PFSK-1 (cell line): ENCODE measurements around the gene RARA.
A peak's percentile ranks its signal among the peaks of the same experiment; 100 is the strongest.

Source experiments
- FOXP2 ChIP-seq: optimal IDR thresholded peaks from 2 replicates; pipeline ENCODE3; 2011; ENCODE audit warnings: borderline replicate concordance, control low read depth, inconsistent platforms; ENCODE audit not compliant: insufficient read depth; ENCODE audit errors: extremely low read length, extremely low read depth
- POLR2AphosphoS5 ChIP-seq: IDR thresholded peaks from 2 replicates; pipeline ENCODE4 v1.6.1; 2012; ENCODE audit warnings: low read depth, mild to moderate bottlenecking, control low read depth, low read length, moderate library complexity
- REST ChIP-seq, 2 experiments: IDR thresholded peaks; 2 replicates each; pipeline versions ENCODE4 v1.6.1 to v1.8.0; 2011 to 2012; ENCODE audit warnings: low read depth in 2 of 2, low read length in 2 of 2, control low read depth in 1 of 2, inconsistent platforms in 1 of 2, mild to moderate bottlenecking in 1 of 2, moderate library complexity in 1 of 2; ENCODE audit not compliant: insufficient read depth in 1 of 2
- SIN3A ChIP-seq: IDR thresholded peaks from 2 replicates; pipeline ENCODE4 v1.6.1; 2012; ENCODE audit warnings: mild to moderate bottlenecking, low read length, moderate library complexity, borderline replicate concordance; ENCODE audit not compliant: insufficient read depth
- TAF1 ChIP-seq: IDR thresholded peaks from 2 replicates; pipeline ENCODE4 v1.6.1; 2012; ENCODE audit warnings: low read length, control low read depth, borderline replicate concordance; ENCODE audit not compliant: insufficient read depth

RARA gene

GRCh38 chr17:40358323-40359038 is 49.5 kb downstream of the RARA start:
- TF ChIP-seq FOXP2, result peak; percentile 21
- TF ChIP-seq POLR2AphosphoS5, result no peak

- TF ChIP-seq POLR2AphosphoS5 (no peak), REST (IDR thresholded peaks at IDR 0.05; ENCODE audit: insufficient read depth in 1 of 2, low read depth in 2 of 2, low read length in 2 of 2) (no peak), FOXP2 (no peak), SIN3A (no peak), TAF1 (no peak)
Measured at GRCh38 chr17:40360091-40360490, 51.1 kb downstream of the RARA start.

- TF ChIP-seq POLR2AphosphoS5 (no peak), SIN3A (no peak), FOXP2 (no peak), REST (IDR thresholded peaks at IDR 0.05; ENCODE audit: insufficient read depth in 1 of 2, low read depth in 2 of 2, low read length in 2 of 2) (no peak), TAF1 (no peak)
Measured at GRCh38 chr17:40361063-40361924, 52.3 kb downstream of the RARA start.

- TF ChIP-seq POLR2AphosphoS5 (no peak), FOXP2 (no peak), SIN3A (no peak), REST (IDR thresholded peaks at IDR 0.05; ENCODE audit: insufficient read depth in 1 of 2, low read depth in 2 of 2, low read length in 2 of 2) (no peak), TAF1 (no peak)
Measured at GRCh38 chr17:40361925-40362695, 53.1 kb downstream of the RARA start.

GRCh38 chr17:40362696-40363110 is 53.7 kb downstream of the RARA start:
- TF ChIP-seq POLR2AphosphoS5 (no peak), REST (IDR thresholded peaks at IDR 0.05; ENCODE audit: insufficient read depth in 1 of 2, low read depth in 2 of 2, low read length in 2 of 2) (no peak), TAF1 (no peak), FOXP2 (no peak), SIN3A (no peak)
